Gastroesophageal sphincter (tissue), 3 donors: ENCODE results near the gene DGUOK.

Experiments used
- CTCF ChIP-seq, 4 experiments: fragments of 200-600 bp in 2 of 4; fragments of 450-650 bp in 2 of 4; sonication (generic) in 1 of 4; IDR thresholded peaks; one replicate each; pipeline ENCODE4 v1.5.1; 2017 to 2019; ENCODE audit warnings: antibody characterized with exemption in 4 of 4, mild to moderate bottlenecking in 2 of 4, moderate library complexity in 2 of 4
- POLR2A ChIP-seq, 2 donors: fragments of 450-650 bp; IDR thresholded peaks; one replicate each; pipeline ENCODE4 v1.6.1; 2017; ENCODE audit warnings: antibody characterized with exemption in 2 of 2, mild to moderate bottlenecking in 2 of 2, moderate library complexity in 1 of 2
- POLR2AphosphoS5 ChIP-seq: sonication (generic); formaldehyde crosslinking; IDR thresholded peaks from one replicate; pipeline ENCODE4 v1.6.1; 2017; ENCODE audit warnings: antibody characterized with exemption

DNA sequence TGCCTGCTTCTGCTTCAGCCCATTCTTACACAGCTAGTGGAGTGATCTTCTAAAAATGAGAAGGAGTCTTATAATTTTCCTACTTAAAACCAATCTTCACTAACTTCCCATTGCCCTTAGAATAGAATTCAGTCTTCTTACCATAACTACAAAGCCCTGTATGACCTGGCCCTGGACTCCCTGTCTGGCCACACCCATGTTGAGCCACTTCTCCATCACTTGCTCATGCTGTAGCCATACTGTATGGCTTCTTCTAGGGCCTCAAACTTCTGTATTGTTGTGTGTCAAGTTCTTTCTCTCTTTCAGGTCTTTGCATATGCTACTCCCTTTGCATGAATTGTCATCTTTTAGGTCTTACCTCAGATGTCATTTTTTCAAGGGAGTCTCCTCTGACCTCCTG, 11.2 kb downstream of the DGUOK start:
- no peak for TF ChIP-seq CTCF (IDR thresholded peaks at IDR 0.05)
- TF ChIP-seq POLR2A (IDR thresholded peaks at IDR 0.05): no peak
- TF ChIP-seq POLR2AphosphoS5: no peak
